Suppressor macrophage (primary cell): ENCODE data around the gene LDB2.
"Not testable (repeated sequence)": the region's sequence is repeated elsewhere in the genome, so short reads cannot be mapped to it uniquely, and the experiment has no call there.

Source experiments
- DNase-seq, 4 experiments: peaks; one replicate each; pipeline ENCODE4 v3.0.0-alpha.2; 2020 to 2022

Gene LDB2

DNA sequence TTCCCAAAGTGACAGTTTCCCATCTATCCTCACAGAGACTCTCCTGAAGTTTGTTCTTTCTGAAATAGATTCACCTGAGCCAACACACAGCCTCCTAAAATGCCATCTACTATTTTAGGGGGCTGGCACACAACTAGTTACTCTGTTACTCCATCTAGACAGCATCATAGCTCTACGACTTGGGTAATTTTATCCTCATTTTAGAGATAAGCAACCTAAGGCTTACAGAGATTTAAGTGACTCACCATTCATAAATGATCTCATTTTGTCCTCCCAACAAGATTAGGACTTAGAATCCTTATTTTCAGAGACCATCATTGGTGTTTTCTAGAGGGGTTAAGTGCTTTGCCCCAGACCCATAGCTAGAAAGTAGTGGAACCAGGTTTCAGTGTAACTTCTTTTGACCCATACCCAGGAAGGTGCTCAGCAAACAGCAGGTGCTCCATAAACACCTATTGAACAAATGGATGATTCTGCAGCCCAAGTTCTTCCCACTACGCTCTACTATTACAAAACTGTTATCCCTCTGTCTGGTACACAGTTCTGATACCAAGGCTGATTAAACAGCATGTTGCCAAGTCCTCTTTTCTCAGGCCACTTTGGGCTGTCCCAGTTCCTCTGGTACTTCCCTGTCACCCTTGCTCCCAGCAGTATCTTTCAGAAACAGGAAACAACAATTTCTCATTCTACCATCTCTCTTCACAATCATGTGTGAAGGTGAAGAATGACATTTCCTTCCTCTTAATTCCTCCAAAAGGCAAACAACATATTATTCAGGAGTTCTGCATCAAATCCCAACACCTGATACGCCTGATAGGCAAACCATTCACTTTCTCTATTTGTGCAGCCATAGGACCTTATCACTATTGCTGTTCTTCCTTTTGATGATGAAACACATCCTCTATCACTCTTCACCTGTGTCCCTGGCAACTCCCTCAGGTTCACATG, 367.5 kb downstream of the LDB2 start:
- peak in 2 of 4 experiments; percentile 8 to 14 for DNase-seq

DNA sequence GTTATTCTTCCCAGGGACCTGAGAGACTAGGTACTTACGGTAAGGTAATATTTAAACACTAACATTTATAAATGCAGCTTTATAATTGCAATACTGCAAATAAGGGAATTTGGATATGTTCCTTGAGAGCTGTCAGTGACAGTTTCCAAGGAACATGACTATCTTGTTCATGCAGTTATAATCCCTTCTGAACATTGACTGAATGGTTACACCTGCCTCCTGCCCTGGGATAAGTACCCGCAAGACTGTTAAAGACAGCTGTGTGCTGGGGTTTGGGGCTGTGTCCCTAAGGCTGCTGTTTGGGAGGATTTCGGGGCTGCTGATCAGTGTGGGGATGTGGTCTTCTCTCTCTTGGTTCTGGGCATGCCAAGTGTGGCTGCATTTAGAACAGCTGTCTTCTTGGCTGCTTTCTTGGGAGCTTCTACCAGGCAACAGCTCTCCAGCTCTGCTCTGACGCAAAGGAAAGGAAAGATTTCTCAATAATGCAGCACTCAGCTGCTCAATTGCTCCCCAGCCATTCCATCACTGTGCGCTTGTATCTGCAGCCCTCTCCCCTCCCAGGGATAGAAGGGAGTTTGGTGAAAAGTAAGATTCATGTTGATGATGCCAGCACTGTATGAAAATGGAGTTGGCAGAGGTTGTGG, 373.4 kb downstream of the LDB2 start:
- no peak for DNase-seq

DNA sequence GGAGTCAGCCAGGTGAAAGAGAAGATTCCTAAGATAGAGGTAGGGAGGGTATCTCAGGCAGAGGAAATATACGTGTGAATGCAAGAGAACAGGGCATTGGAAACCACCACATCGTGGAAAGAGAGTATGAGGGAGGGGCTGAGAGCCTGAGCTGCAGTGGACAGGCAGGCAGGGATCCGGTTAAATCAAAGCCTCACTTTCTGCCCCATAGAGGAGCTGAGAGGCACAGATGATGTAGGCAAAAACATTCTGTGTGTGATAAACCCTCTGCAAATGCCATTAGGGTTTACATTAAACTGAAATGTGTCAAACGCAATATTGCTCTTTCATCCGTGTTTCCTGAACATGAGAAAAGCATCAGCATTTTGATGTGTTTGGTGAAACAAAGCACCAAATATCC, 374.0 kb downstream of the LDB2 start:
- no peak for DNase-seq

DNA sequence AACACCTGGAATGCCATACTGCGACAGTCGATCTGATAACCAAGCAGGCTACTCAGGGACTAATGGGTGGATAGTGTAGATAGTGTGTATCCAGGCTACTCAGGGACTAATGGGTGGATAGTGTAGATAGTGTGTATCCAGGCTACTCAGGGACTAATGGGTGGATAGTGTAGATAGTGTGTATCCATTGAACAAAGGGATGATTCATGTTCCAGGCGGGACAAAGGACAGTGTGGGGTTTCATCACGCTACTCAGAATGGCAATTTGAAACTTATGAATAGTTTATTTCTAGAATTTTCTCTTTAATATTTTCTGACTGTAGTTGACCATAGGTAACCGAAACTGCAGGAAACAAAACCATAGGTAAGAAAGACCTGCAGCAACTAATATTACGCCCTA, 374.9 kb downstream of the LDB2 start:
- DNase-seq = not testable (repeated sequence)

DNA sequence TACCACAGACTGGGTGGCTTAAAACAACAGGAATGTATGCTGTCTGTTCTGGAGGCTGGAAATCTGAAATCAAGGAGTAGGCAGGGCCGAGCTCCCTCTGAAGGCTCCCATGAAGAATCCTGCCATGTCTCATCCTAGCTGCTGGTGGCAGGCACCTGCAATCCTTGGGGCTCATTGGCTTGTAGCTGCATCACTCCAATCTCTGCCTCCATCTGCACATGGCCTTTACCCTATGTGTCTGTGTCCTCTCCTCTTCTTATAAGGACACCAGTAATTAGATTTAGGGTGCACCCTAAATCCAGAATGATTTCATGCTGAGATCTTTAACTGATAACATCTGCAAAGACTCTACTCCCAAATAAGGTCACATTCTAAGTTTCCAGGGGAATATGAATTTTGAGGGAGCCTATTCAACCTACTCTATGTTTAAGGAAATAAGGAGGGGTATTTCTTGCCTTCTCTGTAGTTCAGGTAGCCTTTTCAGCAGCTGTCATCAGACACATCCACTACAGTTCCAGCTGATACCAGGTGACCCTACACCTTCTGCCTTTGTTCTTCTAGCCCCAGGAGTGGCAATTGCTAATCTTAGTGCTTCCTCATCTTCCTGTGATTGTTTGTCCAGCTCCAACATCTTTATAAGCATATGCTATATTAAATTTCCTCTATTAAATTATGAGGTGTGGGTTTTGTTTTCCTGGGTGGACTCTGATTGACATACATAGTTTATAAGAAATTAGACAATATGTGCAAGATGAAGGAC, 377.1 kb downstream of the LDB2 start:
- no peak for DNase-seq

DNA sequence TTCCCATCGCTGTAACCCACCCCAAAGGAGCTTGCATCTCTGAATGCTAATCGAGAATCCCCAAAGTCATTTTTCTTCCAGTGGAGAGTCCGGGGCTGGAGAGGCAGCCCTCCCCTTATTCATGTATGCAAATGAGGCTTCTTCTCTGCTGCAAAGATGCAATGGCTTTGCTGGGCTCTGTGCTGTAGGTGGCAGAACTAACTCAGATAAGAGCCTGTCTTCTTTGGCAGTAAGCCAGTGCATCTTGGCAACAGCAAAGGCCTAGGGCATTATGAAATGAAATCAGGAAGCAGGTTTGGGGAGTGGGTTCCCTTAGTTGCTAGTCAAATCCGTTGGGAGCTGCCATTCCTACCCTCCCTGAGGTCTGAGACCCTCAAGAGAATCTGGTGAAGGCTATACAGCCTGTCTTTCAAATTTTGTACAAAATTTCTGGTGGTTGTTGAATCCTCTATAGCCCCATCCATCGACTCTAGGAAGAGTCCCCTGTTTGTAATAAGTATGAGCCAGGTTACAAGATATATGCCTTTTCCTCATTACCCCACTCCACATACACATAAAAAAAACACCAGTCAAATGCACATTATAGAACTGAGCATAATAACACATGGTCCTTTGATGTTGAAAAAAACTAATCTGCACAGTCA, 381.5 kb downstream of the LDB2 start:
- DNase-seq = peak in 2 of 4 experiments; percentile 5 to 6

DNA sequence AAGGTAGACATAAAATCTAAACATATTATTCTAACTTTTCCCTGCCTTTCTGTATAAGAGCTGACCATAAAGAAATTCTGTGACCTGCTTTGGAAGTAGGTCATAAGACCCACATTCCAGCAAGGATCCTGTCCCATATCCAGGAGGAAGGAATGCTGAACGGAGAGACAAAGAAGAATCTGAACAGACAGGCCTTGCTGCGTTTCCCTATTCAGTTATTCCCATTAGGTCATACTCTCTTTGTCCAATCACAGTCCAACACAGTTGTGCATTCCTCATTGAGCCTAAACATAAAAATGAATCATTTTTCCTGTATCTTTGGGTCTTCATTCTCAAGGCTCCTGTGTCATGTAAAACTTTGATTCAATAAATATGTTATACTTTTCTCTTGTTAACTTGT, 384.6 kb downstream of the LDB2 start:
- DNase-seq = no peak

DNA sequence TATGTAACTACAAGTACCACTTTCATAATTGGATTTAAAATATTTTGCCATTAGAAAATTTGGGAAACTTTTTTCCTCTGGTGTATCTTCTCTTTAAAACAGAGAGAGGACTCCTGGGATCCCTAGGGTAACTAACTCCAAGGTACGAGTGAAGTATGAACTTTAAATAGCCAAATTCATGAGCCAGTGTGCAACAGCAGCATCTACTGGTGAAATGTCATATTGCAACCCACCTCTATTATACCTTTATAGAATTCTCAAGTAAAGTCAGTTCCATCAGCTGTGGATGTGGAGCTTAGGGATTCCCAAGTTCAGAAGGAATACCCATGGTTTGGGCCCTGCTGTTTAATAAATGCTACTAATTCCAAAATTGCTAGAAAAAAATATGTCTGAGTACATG, 389.5 kb downstream of the LDB2 start:
- DNase-seq = no peak

DNA sequence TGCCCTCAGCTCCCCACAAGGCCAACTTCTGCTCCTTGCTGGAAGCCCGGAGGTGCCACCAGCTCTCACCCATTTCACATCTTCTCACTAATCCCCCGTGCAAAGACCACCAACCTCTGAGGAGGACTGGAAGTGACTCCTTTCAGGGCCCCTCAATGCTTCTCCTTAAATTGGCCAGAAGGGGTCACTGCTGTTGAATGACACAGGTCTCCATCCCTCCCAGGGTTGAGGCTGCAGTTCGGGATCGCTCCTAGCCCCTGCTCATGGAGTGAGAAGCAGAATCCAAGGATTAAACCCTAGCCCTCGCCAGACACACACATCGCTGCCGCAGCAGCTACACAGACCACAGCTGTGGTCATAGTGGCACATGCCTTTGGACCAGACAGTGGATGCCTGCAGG, 392.7 kb downstream of the LDB2 start:
- no peak for DNase-seq

DNA sequence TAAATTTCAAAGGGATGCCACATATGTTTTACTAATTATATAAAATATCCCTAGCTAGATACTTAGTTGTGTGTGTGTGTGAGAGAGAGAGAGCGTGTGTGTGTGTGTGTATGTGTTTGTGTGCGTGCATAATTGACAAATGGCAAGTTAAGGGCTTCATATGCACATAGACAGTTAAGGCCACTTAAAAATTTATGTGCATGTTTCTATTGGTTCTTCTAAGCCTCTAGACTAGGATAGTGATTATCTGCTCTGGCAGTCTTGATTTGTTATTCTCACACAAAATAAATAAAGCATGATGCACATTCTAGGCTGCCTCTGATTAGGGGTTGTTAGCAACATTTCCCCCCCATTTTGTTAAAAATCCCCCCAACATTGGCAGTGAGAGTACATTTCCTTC, 393.2 kb downstream of the LDB2 start:
- no peak for DNase-seq

DNA sequence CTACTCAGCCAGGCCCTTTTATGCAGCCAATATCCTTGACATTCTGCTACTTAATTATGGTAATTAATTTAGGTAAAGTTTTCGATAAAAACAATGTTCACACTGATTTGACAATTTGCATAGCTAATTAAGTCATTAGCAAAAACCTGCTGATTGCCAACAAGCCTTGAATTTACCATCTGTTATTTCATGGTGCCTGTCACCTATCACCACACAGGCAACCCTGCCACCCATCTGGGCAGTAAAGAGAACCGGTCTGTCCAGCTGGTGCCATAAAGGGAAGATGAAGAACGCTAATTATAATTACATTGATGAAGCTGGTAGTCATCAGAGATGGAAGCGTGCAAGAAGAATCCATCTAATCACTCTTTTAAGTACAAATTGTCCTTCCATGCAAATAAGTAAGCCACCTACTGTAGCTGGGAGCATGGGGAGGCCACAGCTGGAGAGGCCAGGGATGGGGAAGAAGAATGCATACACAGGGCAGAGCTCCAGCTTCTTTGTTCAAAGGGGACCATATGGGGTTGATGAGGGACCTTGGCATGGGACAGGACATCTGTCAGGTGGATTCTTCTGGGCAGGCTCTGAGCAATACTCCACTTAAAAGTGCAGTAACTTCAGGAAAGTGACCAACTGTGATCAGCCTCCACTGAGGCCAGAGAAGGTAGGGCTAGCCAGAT, 394.9 kb downstream of the LDB2 start:
- DNase-seq = no peak

DNA sequence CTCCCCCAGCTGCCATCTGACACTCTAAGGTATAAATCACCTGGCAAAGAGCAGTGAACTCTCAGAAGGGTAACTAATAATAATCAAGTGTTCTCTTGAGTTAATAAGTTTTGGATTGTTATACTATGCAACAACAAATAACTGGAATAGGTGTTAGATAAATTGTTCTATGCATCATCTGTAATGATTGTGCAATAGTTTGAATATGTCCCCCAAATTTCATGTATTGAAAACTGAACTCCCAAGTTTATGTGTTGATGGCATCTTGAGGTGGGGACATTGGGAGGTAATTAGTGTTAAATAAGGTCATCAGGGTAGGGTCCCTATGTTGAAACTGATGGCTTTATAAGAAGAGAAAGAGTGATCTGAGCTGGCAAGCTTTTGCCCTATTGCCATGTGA, 399.5 kb downstream of the LDB2 start:
- no peak for DNase-seq

DNA sequence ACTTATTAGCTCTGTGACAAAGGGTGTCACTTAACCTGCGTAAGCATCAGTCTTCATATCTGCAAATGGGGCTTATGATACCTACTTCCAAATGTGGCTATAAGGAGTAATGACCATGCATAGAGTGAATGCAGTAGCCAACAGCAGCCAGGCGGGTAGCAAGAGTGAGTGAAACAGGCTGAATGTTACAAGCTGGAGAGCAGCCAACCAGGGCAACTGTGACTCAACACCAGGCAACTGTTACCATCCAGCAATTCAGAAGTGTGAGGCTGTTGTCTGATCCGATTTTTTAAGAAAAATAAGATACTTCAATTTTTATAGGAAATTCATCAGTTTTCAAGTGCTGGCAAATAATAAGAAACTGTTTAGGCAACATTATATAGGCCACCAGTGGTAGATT, 401.9 kb downstream of the LDB2 start:
- no peak for DNase-seq

DNA sequence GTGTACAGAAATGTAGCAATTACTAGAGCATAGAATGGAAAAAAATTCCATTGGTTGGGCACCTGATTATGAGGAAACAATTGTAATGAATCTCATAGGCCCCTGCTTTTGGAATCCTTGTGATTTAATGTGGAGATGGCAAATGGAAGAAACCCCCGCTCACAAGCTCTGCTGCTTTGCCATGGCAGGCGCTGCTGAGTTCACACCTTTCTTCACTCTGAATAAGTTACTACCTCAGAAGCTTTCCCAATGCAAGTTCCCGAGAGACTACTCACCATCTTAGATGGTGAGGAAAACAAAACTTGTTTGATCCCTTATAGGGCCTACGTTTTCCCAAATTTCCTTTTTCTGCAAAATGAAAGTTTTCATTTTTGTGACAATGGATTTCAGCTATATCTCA, 405.6 kb downstream of the LDB2 start:
- DNase-seq = no peak

DNA sequence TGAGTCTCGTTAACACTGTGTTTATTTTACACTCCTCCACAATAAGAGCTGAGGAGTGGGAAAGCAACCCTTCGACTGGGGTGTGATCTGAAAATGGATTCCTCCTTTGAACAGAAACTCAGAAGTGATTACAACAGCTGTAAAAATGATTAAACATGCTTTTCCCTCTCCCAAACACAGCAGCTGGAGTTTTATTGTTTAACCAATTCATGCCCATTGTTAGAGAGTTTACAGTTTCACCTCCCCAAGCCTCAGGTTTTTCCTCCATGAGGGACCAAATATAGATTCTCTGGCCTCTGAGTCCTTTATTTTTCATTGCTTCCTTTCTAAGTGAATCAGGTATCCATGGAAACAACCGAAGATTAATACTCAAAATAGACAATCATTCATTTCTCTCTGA, 409.2 kb downstream of the LDB2 start:
- no peak for DNase-seq

DNA sequence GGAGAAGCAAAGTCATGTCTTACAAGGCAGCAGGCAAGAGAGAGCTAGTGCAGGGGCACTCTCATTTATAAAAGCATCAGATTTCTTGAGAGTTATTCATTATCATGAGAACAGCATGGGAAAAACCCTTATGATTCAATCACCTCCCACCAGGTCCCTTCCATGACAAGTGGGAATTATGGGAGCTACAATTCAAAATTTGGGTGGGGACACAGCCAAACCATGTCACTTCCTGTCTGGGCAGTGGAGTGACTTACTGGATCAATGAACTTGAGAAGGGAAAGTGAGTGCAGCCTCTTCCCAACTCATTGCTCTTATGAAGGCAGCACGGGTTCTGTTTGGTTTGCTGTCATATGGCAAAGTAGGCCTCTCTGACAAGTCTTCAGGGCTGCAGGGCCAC, 410.4 kb downstream of the LDB2 start:
- no peak for DNase-seq

DNA sequence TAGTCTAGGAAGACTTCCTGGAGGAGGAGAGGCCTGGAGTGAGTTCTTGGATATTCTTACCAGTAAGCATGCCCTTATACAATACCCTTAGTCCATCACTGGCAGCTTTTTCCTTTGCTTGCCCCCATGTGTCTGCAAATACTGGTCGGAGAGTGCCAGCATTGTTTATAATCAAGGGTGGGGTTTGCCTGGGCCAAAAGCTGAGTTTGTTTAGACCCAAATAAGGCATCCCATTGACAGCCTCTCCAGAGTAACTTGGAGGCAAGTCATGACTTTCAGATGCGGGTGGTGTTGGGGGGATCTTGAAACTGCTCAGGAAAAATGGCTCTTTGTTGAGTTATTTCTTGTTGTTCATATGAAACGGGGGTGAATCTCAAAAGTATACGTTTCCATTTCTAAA, 413.7 kb downstream of the LDB2 start:
- DNase-seq = no peak

DNA sequence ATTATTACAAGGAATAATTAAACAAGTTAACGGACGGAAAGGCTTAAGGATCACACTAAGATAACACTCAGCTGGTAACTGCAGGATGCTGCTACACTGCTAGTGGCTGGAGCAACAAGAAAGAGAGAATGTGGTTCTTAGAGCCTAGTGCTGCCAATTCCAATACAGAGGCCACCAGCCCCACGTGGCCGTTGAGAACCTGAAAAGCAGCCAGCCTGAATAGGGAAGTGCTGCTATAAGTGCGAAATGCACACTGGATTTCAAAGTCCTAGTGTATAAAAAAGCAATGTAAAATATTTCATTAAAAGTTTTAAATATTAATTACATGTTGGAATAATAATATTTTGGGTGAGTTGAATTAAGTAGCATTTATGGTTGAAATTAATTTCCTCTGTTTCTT, 414.9 kb downstream of the LDB2 start:
- no peak for DNase-seq

DNA sequence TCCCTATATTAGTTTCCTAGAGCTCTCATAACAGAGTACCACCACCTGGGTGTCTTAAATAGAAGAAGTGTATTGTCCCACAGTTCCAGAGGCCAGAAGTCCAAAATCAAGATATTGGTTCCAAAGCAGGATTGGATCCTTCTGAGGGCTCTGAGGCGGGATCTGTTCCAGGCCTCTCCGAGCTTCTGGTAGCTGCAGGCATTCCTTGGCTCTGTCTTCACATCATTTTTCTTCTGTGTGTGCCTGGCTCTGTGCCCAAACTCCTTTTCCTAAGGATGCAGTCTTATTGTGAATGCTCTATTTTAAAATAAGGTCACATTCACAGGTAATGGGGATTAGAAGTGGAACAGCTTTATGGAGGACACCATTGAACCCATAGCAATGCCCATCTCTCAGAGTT, 418.4 kb downstream of the LDB2 start:
- no peak for DNase-seq

DNA sequence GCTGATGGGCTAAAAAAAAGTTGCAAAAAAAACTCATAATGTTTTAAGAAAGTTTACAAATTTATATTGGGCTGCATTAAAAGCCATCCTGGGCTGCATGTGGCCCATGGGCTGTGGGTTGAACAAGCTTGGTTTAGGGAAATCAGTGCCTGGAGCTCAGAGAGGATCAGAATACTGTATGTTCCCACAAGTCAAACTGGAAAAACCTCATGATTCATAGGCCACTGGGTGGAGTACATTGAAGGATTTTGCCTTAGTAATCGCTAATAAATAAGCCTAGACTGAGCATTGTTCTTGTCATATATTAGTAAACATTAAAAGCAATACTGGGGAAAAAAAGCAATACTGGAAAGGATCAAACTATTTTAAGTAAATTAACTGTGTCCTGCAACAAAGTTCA, 425.9 kb downstream of the LDB2 start:
- DNase-seq = no peak

DNA sequence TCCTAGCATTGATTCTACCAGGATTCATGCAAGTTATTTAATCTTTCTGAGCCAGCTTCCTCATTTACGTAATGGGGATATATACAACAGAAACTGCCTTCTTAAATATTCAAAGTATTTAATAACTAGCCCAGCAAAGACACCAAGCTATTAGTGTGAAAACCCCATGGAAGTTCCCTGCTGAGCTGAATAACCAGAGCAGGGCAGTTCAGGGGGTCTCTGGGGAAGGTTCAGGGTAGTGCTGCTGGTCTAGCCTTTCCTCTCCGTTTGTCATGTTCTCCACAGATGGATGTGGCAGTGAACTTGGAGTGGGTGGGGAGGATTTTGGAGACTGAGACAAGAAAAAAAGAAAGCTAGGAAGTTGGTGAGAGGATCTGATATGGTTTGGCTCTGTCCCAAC, 431.4 kb downstream of the LDB2 start:
- DNase-seq = no peak

DNA sequence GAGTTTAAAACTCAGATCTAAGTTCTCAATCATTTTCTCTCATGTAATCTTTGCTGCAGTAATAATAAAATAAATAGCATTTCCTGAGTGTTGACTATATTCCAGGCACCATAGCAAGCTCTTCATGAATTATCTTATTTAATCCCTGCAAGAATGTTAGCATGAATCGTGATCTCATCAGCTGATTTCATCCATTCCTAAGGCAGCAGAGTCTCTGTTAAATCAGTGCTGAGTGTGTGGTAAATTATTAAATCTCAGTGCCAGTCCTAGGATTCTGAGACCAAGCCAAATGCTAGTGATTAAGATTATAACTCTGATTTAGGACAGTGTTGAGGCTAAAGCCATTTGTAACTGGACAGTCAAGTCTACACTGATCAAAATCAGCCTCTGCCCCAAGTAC, 431.9 kb downstream of the LDB2 start:
- DNase-seq = no peak
